ENCODE data around the gene SERPINA3.

GRCh38 chr14:94640721-94641631 is 28.8 kb downstream of the SERPINA3 start:
- no peak for TF ChIP-seq TAF1 (IDR thresholded peaks at IDR 0.05; ENCODE audit: borderline replicate concordance, insufficient read depth, low read length)
- TF ChIP-seq REST (IDR thresholded peaks at IDR 0.05; ENCODE audit: insufficient read depth in 1 of 2, low read depth in 2 of 2, low read length in 2 of 2), result no peak
- no peak for TF ChIP-seq SIN3A (IDR thresholded peaks at IDR 0.05; ENCODE audit: borderline replicate concordance, insufficient read depth, low read length)
- TF ChIP-seq POLR2AphosphoS5 (IDR thresholded peaks at IDR 0.05; ENCODE audit: low read depth, low read length), result no peak
